GM23248 (cell line): ENCODE measurements around the gene LIPG.

Experiments used
- EZH2 ChIP-seq: fragments of 200-600 bp; sonication (generic); IDR thresholded peaks from 2 replicates; pipeline ENCODE4 v1.6.1; 2018; ENCODE audit warnings: antibody characterized with exemption, mild to moderate bottlenecking; ENCODE audit not compliant: insufficient read depth, poor library complexity, severe bottlenecking
- EZH2phosphoT487 ChIP-seq: fragments of 200-600 bp; sonication (generic); IDR thresholded peaks from 2 replicates; pipeline ENCODE4 v1.6.1; 2018; ENCODE audit warnings: antibody characterized with exemption, moderate library complexity, mild to moderate bottlenecking, low read depth; ENCODE audit not compliant: insufficient read depth

DNA sequence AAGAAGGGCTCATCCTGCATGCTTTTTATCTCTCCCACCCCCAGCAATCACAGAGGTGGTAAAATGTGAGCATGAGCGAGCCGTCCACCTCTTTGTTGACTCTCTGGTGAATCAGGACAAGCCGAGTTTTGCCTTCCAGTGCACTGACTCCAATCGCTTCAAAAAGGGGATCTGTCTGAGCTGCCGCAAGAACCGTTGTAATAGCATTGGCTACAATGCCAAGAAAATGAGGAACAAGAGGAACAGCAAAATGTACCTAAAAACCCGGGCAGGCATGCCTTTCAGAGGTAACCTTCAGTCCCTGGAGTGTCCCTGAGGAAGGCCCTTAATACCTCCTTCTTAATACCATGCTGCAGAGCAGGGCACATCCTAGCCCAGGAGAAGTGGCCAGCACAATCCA, 19.5 kb downstream of the LIPG start:
- TF ChIP-seq EZH2 (no peak), EZH2phosphoT487 (no peak)
